HG03196 (cell line): ENCODE measurements around the gene ADGRD2.

Experiments used
- ATAC-seq: cut with Tn5 transposase; IDR thresholded peaks from one replicate; pipeline ENCODE4 v1.9.1; 2021; ENCODE audit not compliant: unreplicated experiment

The ADGRD2 gene

GRCh38 chr9:124436320-124436719 lies 13.9 kb upstream of the ADGRD2 start:
- ATAC-seq = no peak

- no peak for ATAC-seq
These were observed 13.2 kb upstream of the ADGRD2 start for GRCh38 chr9:124437086-124437485.

- no peak for ATAC-seq
These were observed 12.2 kb upstream of the ADGRD2 start for GRCh38 chr9:124438091-124438490.

GRCh38 chr9:124439086-124439485 lies 11.2 kb upstream of the ADGRD2 start:
- no peak for ATAC-seq

- ATAC-seq = no peak
These were observed 10.5 kb upstream of the ADGRD2 start for GRCh38 chr9:124439686-124440243.

- no peak for ATAC-seq
These were observed 9.5 kb upstream of the ADGRD2 start for GRCh38 chr9:124440786-124441185.

- ATAC-seq = no peak
These were observed 9.0 kb upstream of the ADGRD2 start for GRCh38 chr9:124441291-124441690.

- no peak for ATAC-seq
These were observed 7.9 kb upstream of the ADGRD2 start for GRCh38 chr9:124442379-124442778.

- ATAC-seq = no peak
These were observed 7.4 kb upstream of the ADGRD2 start for GRCh38 chr9:124442826-124443225.

GRCh38 chr9:124443625-124444024 lies 6.6 kb upstream of the ADGRD2 start:
- no peak for ATAC-seq

- ATAC-seq = no peak
These were observed 6.1 kb upstream of the ADGRD2 start for GRCh38 chr9:124444166-124444565.

- ATAC-seq = no peak
These were observed 3.0 kb upstream of the ADGRD2 start for GRCh38 chr9:124447297-124447661.

GRCh38 chr9:124448019-124448418 lies 2.2 kb upstream of the ADGRD2 start:
- ATAC-seq = no peak

GRCh38 chr9:124449381-124450151 lies 685 bp upstream of the ADGRD2 start:
- no peak for ATAC-seq

GRCh38 chr9:124450931-124451661 lies 845 bp downstream of the ADGRD2 start:
- ATAC-seq = no peak

GRCh38 chr9:124452326-124452725 lies 2.1 kb downstream of the ADGRD2 start:
- ATAC-seq = no peak

- ATAC-seq = no peak
These were observed 2.8 kb downstream of the ADGRD2 start for GRCh38 chr9:124452841-124453585.

- no peak for ATAC-seq
These were observed 3.4 kb downstream of the ADGRD2 start for GRCh38 chr9:124453586-124454191.

GRCh38 chr9:124454296-124454695 lies 4.0 kb downstream of the ADGRD2 start:
- ATAC-seq = no peak

- ATAC-seq = no peak
These were observed 4.7 kb downstream of the ADGRD2 start for GRCh38 chr9:124454791-124455443.

- no peak for ATAC-seq
These were observed 5.6 kb downstream of the ADGRD2 start for GRCh38 chr9:124455820-124456219.
